Hindlimb muscle (tissue), 1 donor: ENCODE results near the gene TPM4. TPM values are rescaled to one million over a fixed set of nuclear protein-coding genes. Genes with fewer than 3 reads are reported as not detected.
"Not testable (repeated sequence)": the region's sequence is repeated elsewhere in the genome, so short reads cannot be mapped to it uniquely, and the experiment has no call there.

Source experiments
- DNase-seq: peaks from one replicate; pipeline ENCODE4 v3.0.0-alpha.2; 2013
- polyA plus RNA-seq: library from polyadenylated mRNA; unstranded; fragments of 120-200 nt; gene quantifications from one replicate; pipeline ENCODE4 v1.2.1, GENCODE V29; 2013; ENCODE audit not compliant: insufficient read length

The TPM4 gene
- polyA plus RNA-seq, 1 donor: 183 TPM

DNA sequence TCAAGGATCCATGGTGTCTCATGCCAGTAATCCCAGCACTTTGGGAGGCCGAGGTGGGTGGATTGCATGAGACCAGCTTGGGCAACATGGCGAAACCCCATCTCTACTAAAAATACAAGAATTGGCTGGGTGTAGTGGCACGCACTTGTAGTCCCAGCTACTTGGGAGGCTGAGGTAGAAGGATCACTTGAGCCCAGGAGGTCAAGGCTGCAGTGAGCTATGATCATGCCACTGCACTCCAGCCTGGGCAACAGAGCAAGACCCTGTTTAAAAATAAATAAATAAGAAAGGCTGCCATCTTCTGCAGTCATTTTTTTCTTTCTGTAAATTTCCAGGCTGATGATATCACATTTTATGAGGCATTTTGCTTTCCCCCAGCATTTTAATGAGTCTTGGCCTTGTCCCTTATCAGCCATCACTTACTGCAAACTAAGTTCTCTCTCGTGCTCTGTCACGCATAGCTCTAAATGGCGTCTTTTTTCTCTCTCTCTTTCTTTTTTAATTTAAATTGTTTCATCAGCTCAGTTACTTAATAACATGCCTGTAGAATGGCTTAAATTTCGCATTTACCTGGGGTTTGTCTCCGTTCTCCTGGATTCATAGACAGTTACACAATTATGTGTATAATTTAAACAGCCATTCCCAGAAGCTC, 23.1 kb downstream of the TPM4 start:
- DNase-seq: not testable (repeated sequence)

DNA sequence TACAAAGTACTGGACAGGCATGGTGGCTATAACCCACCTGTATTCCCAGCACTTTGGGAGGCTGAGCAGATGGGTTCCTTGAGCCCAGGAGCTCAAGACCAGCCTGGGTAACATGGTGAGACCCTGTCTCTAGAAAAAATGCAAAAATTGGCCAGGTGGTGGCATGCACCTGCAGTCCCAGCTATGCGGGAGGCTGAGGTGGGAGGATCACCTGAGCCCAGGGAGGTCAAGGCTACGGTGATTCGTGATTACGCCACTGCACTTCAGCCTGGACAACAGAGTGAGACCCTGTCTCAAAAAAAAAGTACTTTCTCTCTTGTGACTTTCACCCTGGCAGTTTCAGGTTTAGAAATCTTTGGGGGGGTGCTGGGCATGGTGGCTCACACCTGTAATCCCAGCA, 24.2 kb downstream of the TPM4 start:
- no peak for DNase-seq

DNA sequence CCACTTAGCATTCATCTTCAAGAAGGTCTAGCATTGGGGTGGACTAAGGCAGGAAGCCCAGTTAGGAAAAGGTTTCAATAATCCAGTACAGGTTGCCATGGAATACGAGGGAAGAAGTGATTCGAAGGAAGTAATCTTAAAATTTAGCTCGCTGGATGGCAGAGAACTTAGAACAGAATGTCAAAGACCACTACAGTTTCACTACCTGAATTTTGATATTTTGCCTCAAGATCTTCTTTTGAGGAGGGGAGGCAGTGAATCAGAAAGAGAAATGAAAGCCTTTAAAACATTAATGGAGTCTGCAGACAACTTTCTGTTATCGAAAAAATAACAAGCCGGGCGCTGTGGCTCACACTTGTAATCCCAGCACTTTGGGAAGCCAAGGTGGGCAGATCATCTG, 28.4 kb downstream of the TPM4 start:
- DNase-seq: no peak

DNA sequence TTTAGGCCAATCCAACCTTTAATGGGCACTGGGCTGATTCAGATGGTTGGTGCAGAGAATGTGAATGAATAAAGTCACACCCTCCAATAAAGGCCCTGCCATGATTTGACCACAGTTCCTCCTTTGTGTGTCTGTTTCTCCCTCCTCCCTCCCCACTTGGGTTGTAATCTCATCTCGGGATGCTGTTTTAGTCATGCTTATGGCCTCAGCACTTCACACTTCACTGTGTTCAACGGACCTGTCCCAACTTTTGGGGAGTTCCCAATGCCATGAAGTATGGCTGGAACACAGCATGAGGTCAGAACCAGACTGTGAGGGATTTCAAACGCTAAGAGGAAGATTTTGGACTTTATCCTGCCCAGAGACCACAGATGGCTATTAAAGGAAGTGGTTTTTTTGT, 29.8 kb downstream of the TPM4 start:
- no peak for DNase-seq

DNA sequence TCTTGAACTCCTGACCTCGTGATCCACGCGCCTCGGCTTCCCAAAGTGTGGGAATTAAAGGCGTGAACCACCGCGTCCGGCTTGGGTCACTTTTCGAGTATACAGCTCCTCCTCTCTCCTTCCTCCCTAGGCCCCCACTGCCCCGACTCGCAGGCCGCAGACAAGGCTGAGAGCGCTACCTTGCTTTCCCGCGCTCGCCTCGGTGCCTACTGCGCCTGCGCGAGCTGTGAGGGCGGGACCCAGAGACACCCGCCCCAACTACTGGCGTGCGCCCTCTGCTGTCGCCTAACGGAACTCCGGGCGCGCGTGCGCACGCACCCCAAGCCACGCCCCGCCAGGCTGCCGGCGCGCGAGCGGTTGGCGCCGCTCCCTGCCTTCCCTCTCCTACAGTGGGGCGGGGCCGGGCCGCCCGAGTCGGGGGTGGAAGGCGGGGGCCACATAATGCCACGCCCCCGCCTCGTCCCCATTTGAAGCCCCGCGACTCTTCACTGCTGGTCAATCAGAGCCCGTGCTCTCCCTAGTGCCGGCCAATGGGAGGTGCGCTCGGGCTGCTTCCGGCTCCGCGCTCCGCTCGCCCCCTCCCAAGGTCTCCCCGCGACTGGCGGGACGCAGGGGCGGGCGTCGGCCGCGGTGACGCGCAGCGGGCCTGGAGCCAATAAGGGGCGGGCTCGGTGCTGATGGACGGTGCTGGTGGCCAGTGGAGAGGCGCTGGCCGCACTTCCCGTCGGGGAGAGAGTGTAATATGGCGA, 35.0 kb downstream of the TPM4 start, which contains the start of gene RAB8A:
TSS of gene RAB8A (plus strand) at position 730 of the 749 bp plus-strand sequence. CDS start at position 743, 13 bp downstream.
- peak; percentile 99 for DNase-seq

DNA sequence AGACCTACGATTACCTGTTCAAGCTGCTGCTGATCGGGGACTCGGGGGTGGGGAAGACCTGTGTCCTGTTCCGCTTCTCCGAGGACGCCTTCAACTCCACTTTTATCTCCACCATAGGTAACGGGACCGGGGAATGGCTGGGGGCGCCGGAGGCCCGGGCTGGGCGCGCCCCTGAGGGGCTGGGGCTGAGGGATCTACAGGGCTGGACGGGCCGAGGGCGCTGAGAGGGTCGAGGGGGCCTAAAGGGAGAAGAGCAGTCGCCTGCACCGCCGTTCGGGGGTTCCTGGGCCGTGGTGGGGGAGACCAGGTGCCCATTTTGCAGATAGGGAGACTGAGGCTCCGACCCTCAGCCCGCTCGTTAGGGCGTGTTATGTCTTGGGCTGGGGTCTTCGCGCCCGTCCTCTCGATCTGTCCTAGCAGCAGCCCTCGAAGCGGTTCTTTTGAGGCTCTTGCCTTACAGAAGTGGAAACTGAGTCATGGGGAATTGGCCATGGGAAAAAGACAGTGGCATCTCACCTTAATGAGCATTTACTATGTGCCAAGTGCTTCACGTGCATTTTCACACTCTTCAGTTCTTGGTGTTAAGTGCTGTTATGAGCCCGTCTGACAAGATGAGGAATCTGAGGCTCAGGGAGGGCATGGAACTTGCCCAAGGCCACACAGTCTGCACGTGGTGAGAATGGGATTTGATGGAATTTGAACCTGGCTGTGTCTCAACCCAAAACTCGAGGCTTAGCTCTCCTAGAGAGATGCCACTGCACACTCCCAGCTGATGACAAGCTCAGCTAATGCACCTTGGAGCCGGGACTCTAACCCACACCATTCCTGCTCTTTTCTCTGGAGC, 35.8 kb downstream of the TPM4 start:
- DNase-seq: no peak

DNA sequence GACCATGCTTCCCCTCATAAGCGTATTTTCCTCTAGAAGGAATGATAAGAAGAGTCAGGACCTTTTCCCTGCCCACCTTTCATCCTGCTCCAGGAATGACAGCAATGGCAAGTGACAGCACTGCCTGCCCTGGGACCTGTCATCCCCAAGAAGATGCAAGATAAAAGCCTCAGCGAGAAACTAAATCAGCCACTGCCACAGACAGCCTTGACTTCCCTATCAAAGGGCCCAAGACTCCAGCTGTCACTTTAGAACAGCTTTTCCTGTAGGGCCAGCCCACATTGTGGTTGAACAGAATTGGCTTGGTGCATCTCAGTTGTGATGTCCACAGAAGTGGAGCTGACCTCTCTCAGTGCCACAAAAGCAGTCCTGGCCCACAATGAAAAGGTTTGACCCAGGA, 36.5 kb downstream of the TPM4 start:
- DNase-seq: no peak

DNA sequence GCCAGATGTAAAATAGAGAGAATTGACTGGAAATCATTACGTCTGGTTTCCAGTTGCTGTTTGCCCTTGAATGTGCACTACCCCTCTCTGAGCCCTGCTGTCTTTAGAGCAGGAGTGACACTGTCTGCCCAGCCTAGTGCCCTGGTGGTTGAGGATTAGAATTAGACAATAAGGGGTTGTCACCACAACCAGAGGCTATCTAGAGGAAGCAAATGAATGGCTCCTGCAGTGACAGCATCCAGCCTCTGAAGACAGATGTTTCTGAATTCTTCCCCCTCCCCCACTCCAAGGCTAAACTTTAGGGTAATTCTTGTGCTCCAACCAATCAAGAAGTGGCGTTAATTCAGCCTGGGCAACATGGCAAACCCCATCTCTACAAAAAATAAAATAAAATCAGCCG, 37.4 kb downstream of the TPM4 start:
- no peak for DNase-seq

DNA sequence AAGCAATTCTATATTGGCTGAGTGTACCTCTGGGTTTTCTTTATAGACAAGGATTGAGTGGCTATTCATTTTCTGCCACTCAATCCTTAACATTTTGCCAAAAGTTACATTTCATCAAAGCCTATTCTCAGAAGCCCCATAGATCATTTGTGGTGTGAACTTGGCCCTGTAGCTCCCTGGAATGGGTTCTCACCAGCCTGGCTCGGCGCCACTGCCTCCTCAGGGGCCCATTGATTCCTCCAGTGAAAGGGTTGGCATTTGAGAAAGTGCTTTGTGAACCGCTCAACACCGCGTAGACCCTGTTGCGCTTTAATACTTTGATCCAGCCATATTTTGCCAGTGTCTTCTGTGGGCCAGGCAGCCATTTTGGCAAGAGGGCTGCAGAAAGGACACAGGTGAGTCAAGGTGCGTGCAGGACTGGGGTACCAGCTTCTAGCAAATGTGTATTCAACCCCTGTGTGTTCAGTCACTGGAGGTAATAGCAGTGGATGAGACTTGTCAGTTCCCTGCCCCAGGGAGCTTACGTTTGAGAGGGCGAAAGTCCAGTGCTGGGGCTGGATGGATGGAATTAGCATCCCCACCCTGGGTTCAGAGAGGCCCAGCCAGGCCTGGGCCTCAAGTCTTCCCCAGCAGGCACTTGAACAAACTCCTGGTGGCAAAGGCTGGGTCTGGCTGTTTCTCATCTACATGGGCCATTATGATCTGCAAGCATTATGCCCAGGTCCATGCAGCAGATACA, 39.2 kb downstream of the TPM4 start:
- no peak for DNase-seq

DNA sequence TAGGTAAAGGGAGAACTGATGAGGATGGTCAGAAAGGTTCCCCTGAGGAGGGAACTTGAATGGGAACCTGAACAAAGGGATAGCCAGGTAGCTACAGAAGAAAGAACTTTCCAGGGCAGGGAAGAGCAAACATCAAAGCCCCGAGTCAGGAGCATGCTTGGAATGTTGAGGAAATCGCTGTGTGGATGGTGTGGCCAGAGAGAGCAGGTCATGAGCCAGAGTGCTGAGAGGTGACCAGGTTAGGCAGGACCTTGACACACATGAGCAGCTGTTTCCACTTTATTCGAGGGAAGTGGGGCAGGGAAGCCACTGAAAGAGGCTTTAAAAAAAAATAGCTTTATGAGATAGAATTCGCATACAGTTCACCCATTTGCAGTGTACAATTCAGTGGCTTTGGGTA, 39.8 kb downstream of the TPM4 start:
- DNase-seq: no peak

DNA sequence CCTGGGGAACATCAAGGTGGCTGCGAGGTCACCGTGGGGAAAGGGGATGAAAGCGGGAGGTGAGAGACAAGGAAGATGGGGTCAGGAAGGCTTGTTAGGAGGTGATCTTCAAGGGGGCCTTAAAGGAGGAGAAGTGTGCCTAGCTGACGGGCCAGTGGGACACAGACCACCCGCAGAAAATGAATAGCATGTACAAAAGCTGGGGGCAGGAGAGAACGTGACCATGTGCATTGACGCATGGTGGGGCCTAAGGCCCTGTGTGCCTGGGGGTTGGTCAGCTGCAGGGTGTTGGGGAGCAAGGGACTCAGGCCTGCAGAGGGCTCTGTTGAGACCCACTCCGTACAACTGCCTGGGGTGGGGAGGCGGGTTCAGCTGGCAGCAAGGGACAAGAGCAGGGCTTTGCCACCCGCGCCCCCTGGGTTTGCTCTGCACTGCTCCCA, 41.3 kb downstream of the TPM4 start:
- no peak for DNase-seq

DNA sequence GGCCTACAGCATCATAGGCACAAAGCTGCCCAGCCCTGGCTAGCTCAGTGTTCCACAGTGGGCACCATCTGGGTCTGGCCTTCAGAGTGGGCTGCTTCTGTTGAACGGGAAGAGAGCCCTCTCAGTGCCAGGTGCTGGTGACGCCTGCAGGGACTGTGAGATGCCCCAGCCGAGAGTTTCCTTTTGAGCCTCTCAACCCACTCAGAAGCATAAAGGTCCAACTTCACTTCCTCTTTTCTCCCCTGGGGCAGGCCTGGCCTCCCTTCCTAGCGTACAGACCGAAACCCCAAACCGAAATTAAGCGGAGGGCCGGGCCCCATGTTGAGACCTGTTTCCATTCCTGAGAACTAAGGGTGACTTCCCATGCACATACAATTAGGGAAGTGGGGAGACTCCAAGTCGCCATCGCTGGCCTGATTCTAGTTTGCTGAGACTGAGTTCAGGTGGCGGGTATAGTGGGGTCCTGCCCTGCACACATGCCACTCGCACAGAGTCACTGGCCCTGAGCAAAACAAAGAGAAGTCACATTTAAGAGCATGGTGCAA, 42.3 kb downstream of the TPM4 start:
- no peak for DNase-seq

DNA sequence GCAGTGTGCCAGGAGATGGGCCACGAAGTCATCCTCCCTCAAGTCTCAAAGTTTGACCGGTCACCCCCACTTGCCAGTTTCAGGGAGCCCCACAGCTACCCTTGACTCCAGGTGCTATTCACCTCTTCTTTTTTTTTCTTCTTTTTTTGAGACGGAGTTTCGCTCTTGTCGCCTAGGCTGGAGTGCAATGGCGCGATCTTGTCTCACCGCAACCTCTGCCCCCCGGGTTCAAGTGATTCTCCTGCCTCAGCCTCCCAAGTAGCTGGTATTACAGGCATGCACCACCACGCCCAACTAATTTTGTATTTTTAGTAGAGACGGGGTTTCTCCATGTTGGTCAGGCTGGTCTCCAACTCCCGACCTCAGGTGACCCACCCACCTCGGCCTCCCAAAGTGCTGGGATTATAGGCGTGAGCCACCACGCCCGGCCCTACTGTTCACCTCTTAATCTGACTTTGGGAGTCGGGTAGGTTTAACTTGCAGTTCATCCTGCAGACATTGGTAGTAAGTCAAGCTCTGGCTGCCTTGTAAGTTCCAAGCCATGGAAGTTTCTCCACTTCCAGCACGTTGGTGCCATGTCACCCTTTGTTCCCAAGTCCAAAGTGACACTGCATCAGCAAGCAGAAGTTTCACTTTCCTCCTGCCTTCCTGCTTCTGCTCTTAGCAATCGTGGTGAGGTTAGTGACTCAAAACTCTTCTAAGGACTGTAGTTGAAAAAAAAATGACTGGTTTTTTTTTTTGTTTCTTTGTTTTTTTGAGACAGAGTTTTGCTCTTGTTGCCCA, 43.0 kb downstream of the TPM4 start:
- not testable (repeated sequence) for DNase-seq

DNA sequence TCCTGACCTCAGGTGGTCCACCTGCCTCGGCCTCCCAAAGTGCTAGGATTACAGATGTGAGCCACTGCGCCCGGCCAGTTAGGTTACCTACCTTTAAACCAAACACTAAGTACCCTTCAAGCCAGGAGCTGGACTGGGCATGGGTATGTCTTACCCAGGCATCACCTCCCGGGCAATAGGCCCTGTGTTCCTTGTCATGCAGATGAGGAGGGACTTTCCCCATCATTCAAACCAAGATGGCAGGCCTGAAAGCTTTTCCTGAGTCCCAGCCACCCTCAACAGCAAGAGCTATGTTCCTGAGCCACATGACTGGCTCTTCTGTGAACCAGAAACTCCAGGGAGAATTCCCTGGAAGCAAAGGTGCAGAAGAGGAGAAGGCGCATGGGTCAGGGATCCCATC, 44.8 kb downstream of the TPM4 start:
- no peak for DNase-seq

DNA sequence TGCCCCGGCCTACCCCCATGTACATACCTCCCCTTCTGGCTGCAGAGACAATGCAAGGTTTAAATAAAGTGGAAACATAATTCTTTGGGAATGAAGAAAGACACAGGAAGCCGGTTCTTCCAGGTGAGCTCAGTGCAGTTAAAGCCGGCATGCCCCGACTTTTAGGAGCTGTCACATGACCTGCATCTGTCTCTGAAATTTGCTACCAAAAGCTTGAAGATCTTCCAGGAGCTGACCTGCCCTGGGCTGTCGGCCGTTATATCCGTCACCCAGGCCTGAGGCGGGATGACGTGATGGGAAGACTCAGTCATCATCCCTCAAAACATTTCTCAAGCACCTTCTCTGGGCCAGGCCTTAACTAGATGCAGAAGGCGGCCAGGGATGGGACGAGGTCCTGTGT, 45.7 kb downstream of the TPM4 start:
- DNase-seq: no peak

DNA sequence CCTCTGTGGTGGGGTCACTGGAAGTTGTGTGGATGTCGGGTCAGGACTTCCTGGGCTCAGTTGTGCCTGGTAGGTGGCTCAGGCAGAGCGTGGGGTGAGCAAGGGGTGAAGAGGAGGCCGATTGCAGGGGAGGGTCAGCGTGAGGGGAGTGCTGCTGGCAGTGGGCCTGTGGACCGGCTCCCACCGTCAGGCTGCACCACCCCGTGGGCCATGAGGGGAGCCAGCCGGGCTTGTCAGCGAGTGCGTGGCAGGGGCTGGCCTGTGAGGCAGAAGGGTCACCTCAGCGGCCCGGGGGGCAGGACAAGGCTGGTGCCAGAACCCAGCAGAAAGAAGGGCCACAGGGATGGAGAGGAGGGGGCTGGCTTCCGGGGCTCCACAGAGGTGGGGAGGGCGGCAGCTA, 48.7 kb downstream of the TPM4 start:
- no peak for DNase-seq

DNA sequence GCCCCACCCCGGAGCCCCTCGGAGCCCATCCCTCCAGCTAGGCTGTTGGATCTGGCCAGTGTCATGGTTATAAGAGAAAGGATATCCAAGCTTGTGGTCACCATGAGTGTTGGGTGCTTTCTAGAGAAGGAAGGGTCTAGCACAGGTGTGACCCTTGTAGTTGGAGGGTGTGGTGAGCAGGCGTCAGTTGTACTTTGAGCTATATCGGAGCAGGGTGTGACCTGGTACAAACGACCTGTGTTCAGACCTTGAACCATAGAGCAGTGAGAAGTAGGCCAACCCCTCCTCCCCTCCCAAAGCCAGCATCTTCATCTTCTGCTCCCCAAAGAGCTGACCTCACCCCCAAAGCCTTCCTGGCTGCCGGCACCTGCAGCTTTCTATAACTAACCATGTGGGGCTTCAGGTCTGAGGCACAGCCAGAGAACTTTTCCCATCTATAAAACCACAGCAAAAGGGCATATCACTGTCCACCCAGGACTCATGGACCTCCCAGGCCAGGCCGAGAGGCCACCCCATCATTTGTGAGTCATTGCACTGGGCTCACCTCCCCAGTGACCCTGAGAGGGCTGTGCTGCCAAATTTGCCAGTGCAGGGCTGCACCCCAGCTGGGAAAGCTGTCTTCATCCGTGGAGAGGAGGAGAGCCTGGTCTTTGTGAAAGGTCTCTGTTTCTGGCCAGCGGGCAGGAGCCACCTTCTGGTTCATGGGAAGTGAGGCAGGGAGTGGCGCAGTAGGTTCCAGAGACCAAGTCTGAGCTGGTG, 49.6 kb downstream of the TPM4 start:
- no peak for DNase-seq

DNA sequence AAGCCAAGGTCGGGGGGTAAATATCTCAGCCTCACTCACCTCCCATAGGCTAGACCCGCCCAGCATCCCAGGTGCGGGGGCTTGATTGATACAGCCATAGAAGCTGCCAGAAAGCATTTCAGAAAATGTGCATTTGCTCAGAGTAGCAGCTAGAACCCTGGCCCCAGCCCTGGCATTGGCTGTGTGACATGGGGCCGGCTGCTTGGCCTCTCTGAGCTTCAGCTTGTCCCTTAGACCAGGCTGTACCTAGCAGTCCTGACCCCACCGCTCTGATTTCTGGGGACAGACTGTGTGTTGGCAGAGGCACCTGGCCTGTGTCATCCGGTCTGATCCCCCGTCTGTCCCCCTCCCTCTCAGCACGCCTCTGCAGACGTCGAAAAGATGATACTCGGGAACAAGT, 50.8 kb downstream of the TPM4 start:
- no peak for DNase-seq

DNA sequence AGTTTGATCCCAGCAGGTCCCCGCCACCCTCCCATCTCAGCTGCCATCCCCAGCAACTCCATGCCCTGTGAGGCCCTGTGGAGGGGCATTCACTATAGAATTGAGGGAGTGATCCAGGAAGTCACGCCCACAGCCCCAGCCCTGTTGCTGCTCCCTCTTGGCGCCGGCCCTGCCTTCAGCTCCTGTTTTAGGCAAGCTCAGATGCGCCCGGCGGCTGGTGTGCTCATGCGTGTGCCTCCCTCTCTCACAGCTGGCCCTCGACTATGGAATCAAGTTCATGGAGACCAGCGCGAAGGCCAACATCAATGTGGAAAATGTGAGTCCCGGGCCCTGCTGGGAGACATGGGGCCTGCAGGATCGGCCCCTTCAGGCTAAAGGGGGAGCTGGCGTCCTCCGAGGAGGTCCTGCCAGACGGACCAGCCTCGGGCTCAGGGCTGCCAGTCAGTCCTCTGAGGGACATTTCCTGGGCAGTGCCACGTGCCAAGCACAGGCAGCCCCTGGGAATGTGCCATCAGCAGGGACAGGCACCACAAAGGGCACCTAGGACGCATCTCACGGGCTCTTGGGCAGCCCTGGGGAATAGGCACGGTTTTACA, 51.6 kb downstream of the TPM4 start:
- DNase-seq: no peak

DNA sequence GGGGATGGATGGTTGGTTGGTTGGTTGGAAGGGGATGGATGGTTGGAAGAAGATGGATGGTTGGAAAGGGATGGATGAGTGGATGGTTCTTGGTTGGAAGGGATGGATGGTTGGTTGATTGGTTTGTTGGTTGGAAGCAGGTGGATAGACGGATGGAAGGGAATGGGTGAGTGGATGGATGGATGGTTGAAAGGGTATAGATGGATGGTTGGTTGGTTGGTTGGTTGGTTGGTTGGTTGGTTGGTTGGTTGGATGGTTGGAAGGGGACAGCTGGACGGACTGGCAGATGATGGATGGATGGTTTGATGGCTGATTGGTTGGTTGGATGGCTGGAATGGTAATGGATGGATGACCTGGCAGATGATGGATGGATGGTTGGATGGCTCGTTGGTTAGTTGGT, 55.4 kb downstream of the TPM4 start:
- no peak for DNase-seq
